Bronchial epithelial cell (primary cell): ENCODE measurements around the gene FAM229A. TPM values are rescaled to one million over a fixed set of nuclear protein-coding genes. Genes with fewer than 3 reads are reported as not detected.
A peak's percentile ranks its signal among the peaks of the same experiment; 100 is the strongest.

Source experiments
- DNase-seq: peaks from one replicate; pipeline ENCODE4 v3.0.0-alpha.2; 2010; ENCODE audit warnings: low read depth
- FAIRE-seq: peaks from 2 replicates; lab custom pipeline; 2011; peaks lifted over from hg19 to GRCh38; lab: Jason Lieb, UNC
- H3K27me3 ChIP-seq: 2 replicates; pipeline ENCODE4 v1.5.1; 2011; ENCODE audit warnings: low read length; ENCODE audit not compliant: control insufficient read depth, insufficient read depth
- H3K36me3 ChIP-seq: 2 replicates; pipeline ENCODE4 v1.5.1; 2011; ENCODE audit warnings: low read length; ENCODE audit not compliant: control insufficient read depth, insufficient read depth
- H3K4me3 ChIP-seq: 2 replicates; pipeline ENCODE4 v1.5.1; 2011; ENCODE audit warnings: mild to moderate bottlenecking, low read depth, low read length, control low read depth
- CTCF ChIP-seq: IDR thresholded peaks from 2 replicates; pipeline ENCODE4 v1.5.1; 2011; ENCODE audit warnings: mild to moderate bottlenecking, moderate library complexity, low read length, control low read depth, inconsistent platforms; ENCODE audit not compliant: insufficient read depth, severe bottlenecking
- total RNA-seq: library from RNA; depleted of rRNA; stranded (reverse); fragments of >200 nt; gene quantifications from 2 replicates; pipeline ENCODE4 v1.2.1, GENCODE V29; 2014

Gene FAM229A
- total RNA-seq, 1 donor from 2014 or later = 0.26 TPM

- H3K36me3 ChIP-seq = peaks cover 4% of the 10 kb centered on the region
- TF ChIP-seq CTCF = no peak
- DNase-seq = no peak
- FAIRE-seq = no peak
- no peak overlapping the region for H3K4me3 ChIP-seq
- H3K27me3 ChIP-seq = no peaks in the 10 kb centered on the region
These were observed 27.9 kb downstream of the FAM229A start for GRCh38 chr1:32334274-32334861.

GRCh38 chr1:32333251-32333963 is 28.9 kb downstream of the FAM229A start:
- H3K27me3 ChIP-seq = no peaks in the 10 kb centered on the region
- DNase-seq = no peak
- no peak overlapping the region for H3K4me3 ChIP-seq
- TF ChIP-seq CTCF = no peak
- H3K36me3 ChIP-seq = peaks cover 8% of the 10 kb centered on the region
- FAIRE-seq = no peak

- H3K36me3 ChIP-seq = peaks cover 11% of the 10 kb centered on the region
- TF ChIP-seq CTCF = no peak
- H3K27me3 ChIP-seq = no peaks in the 10 kb centered on the region
- FAIRE-seq = no peak
- peak; percentile 53 for DNase-seq
- H3K4me3 ChIP-seq = no peak overlapping the region
These were observed 29.8 kb downstream of the FAM229A start for GRCh38 chr1:32332290-32333079.

GRCh38 chr1:32331549-32331948 is 30.7 kb downstream of the FAM229A start:
- Histone ChIP-seq H3K4me3 (no peak overlapping the region), H3K36me3 (peaks cover 16% of the 10 kb centered on the region), H3K27me3 (no peaks in the 10 kb centered on the region)
- DNase-seq = no peak
- TF ChIP-seq CTCF = no peak
- no peak for FAIRE-seq

- no peak for FAIRE-seq
- DNase-seq = no peak
- no peaks in the 10 kb centered on the region for H3K27me3 ChIP-seq
- TF ChIP-seq CTCF = no peak
- peaks cover 16% of the 10 kb centered on the region for H3K36me3 ChIP-seq
- no peak overlapping the region for H3K4me3 ChIP-seq
These were observed 31.6 kb downstream of the FAM229A start for GRCh38 chr1:32330558-32331151.
